Lower lobe of right lung (tissue), 2 donors: Measurements from ENCODE around the gene GIPC1. TPM values are rescaled to one million over a fixed set of nuclear protein-coding genes. Genes with fewer than 3 reads are reported as not detected.

Experiments
- ATAC-seq, 2 donors: fragments of 200-7000 bp; cut with Tn5 transposase; one replicate each; pipeline ENCODE4 v1.9.1; 2020 to 2022; ENCODE audit warnings: mild to moderate bottlenecking in 2 of 2, moderate library complexity in 2 of 2
- DNase-seq: peaks from one replicate; pipeline ENCODE4 v3.0.0-alpha.2; 2020
- H3K27ac ChIP-seq: fragments of 200-600 bp; one replicate; pipeline ENCODE4 v1.8.0; 2022
- H3K27me3 ChIP-seq: fragments of 200-600 bp; one replicate; pipeline ENCODE4 v1.8.0; 2022; ENCODE audit warnings: low read depth
- H3K36me3 ChIP-seq: fragments of 200-600 bp; one replicate; pipeline ENCODE4 v1.8.0; 2022; ENCODE audit warnings: mild to moderate bottlenecking
- H3K4me1 ChIP-seq: fragments of 200-600 bp; one replicate; pipeline ENCODE4 v1.8.0; 2022
- H3K4me3 ChIP-seq: fragments of 200-600 bp; one replicate; pipeline ENCODE4 v1.8.0; 2022; ENCODE audit warnings: mild to moderate bottlenecking
- H3K9me3 ChIP-seq: fragments of 200-600 bp; one replicate; pipeline ENCODE4 v1.8.0; 2022
- intact Hi-C: fragments of 100-400 bp; cut with DNase I; formaldehyde crosslinking; loops from one replicate; pipeline ENCODE4 v1.11.0; 2022
- total RNA-seq: library from RNA; stranded (reverse); fragmentation: NEBNext Ultra II Directional; extraction: Animal tissue kit (Norgen Biotek cat#: 25700); gene quantifications from one replicate; pipeline ENCODE4 v1.2.1, GENCODE V29; 2021
- TF ChIP-seq, protein P1 (sequence below): fragments of 200-600 bp; IDR thresholded peaks from one replicate; pipeline ENCODE4 v1.8.0; 2022; ENCODE audit warnings: antibody characterized with exemption, mild to moderate bottlenecking
- donor health status: DM: no; HTN: yes; CAD: no; lungs with severe emphysema.

Gene GIPC1
- total RNA-seq, 1 donor from 2014 or later, result 72.1 TPM

DNA sequence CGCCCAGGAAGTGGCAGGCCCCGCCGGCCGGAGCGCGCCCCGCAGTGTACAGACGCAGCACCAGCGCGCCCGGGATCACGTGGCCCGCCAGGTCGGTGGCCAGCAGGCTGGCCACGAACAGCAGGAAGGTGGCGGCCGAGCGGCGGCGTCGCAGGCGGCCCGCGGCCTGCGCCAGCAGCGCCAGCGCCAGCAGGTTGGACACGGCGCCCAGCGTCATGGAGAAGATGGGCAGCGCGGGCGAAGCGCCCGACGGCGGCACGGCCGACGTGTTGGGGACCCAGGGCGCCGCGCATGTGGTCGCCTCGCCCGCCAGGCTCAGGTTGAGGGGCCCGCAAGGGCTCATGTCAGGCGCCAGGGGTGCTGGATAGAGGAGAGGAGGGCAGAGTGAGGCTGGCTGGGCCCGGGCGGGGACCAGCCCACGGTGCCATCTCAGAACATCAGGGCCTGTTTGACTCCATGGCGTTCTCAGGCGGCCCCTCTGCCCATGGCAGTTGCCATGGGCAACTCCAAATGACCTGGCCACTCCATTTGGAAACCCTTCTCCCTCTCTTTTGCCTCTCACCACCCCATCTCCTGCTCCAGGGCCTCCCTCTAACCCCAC is 21.8 kb downstream of the GIPC1 start:
- H3K9me3 ChIP-seq, result no peaks in the 10 kb centered on the region
- H3K4me1 ChIP-seq, result peaks cover 42% of the 10 kb centered on the region
- H3K36me3 ChIP-seq, result peaks cover 45% of the 10 kb centered on the region
- intact Hi-C loops, result no loop called here
- no peak for DNase-seq
- no peak overlapping the region for H3K4me3 ChIP-seq
- H3K27ac ChIP-seq, result no peak overlapping the region
- ATAC-seq, result peak; percentile 2 to 3
- TF ChIP-seq, protein P1, sequence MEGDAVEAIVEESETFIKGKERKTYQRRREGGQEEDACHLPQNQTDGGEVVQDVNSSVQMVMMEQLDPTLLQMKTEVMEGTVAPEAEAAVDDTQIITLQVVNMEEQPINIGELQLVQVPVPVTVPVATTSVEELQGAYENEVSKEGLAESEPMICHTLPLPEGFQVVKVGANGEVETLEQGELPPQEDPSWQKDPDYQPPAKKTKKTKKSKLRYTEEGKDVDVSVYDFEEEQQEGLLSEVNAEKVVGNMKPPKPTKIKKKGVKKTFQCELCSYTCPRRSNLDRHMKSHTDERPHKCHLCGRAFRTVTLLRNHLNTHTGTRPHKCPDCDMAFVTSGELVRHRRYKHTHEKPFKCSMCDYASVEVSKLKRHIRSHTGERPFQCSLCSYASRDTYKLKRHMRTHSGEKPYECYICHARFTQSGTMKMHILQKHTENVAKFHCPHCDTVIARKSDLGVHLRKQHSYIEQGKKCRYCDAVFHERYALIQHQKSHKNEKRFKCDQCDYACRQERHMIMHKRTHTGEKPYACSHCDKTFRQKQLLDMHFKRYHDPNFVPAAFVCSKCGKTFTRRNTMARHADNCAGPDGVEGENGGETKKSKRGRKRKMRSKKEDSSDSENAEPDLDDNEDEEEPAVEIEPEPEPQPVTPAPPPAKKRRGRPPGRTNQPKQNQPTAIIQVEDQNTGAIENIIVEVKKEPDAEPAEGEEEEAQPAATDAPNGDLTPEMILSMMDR, result no peak
- peaks cover 26% of the 10 kb centered on the region for H3K27me3 ChIP-seq

DNA sequence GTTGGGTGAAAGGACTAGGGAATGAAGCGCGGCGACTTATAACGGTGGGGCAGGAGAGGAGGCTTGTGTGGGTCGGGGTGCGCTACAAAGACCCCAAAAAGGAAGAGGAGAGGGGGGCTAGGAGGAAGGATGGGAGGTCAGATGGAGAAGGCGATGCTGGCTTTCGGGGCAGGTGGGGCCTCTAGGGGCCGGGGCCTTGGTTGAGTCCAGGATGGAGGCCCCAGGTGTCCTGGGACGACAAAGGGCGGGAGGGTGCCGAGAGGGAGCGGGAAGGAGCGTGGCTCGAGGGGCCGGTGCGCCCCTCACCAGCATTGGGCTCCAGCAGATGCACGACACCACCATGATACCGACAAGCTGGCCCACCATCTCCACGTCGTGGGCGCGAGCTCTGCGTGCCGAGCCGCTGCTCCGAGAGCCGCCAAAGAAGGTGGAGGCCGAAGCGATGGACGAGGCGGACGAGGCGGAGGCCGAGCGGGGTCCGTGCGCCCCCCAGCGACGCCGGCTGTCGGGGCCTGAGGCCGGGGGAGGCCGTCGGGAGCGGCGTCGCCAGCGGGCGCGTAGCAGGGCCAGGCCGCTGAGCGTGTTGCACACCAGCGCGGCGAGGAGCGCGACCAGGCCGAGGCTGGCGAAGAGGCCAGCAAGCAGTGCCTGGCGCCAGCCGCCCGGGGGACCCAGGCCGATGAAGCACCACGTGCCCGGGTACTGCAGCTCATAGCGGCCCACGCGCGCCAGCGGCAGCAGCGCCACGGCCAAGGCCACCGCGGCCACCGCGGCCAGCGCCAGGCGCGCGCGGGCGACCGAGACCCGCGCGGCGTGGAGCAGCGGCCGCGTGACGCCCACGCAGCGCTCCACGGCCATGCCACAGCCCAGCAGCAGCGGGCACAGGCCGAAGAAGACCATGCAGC is 22.6 kb downstream of the GIPC1 start:
- ATAC-seq, result no peak
- Histone ChIP-seq H3K27ac (no peak overlapping the region), H3K36me3 (peaks cover 45% of the 10 kb centered on the region), H3K4me1 (peaks cover 42% of the 10 kb centered on the region), H3K27me3 (peaks cover 26% of the 10 kb centered on the region), H3K9me3 (no peaks in the 10 kb centered on the region), H3K4me3 (no peak overlapping the region)
- no peak for DNase-seq
- TF ChIP-seq, protein P1, result no peak
- intact Hi-C loops, result no loop called here

DNA sequence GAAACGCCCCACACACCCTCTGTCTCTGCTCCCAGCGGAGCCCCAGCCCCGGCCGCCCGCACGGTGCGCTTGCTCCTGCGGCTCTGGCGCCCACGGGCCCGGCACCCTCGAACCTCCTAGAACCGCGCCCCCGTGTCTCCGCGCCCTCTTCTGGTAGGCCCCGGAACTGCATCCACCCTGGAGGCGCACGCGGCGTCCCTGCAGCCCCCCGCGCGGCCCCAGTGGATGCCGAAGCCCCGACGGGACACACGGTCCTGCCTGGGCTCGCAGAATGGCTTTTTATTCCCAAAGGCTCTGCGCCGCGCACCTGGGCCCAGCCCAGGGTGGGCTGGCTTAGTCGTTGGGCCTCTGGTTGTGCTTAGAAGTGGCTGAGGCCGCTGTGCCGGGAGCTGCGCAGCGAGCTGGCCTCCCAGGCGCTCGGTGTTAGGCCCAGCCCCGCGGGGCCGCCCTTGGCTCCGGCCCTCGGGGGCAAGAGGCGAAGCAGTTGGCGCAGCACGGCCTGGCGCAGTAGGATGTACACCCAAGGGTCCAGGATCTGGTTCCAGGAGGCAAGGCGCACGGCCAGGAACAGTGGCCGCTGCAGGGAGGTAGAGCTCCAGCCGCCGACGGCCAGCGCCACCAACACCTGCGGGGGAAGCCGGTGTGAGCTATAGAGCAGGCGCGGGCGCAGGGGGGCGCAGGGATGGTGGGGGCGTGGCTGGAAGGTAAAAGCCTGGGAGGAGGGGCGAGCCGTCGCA is 23.6 kb downstream of the GIPC1 start:
- intact Hi-C loops, result no loop called here
- Histone ChIP-seq H3K36me3 (peaks cover 45% of the 10 kb centered on the region), H3K4me3 (peak overlapping the region; percentile 39), H3K27ac (no peak overlapping the region), H3K9me3 (no peaks in the 10 kb centered on the region), H3K27me3 (peaks cover 26% of the 10 kb centered on the region), H3K4me1 (peaks cover 32% of the 10 kb centered on the region)
- DNase-seq, result peak; percentile 83
- TF ChIP-seq, protein P1, result peak; percentile 100
- ATAC-seq, result peak; percentile 68 to 73

DNA sequence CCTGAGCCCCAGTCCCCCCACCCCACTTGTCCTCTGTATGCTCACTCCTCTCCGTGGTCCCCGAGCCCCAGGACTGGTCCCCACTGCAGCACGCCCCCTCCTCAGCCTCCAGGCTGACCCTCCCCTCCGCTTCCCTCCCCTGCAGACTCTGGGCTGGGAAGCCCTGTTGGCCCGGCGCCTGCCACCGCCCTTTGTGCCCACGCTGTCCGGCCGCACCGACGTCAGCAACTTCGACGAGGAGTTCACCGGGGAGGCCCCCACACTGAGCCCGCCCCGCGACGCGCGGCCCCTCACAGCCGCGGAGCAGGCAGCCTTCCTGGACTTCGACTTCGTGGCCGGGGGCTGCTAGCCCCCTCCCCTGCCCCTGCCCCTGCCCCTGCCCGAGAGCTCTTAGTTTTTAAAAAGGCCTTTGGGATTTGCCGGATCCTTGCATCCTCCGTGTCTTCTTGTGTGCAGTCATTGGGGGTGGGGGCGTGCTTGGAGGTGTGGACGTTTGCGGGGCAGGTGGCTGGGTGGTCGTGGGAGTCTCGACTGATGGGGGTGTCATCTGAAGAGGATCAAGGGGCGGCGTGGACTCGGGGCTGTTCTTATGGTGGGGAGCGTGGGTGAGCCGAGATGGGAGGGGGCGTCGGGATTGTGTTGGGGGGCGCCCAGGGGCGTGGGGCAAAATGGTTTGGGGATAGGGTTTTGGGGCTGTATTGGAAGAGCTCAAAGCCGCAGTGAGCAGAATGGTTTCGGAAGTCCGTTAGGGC is 24.3 kb downstream of the GIPC1 start:
- intact Hi-C loops, result no loop called here
- DNase-seq (no peak), ATAC-seq (no peak)
- Histone ChIP-seq H3K27ac (no peak overlapping the region), H3K4me3 (no peak overlapping the region), H3K9me3 (no peaks in the 10 kb centered on the region), H3K27me3 (peaks cover 26% of the 10 kb centered on the region), H3K36me3 (peaks cover 50% of the 10 kb centered on the region), H3K4me1 (peaks cover 25% of the 10 kb centered on the region)
- TF ChIP-seq, protein P1, result no peak
